ENCODE results near the gene RNF212B. TPM values are rescaled to one million over a fixed set of nuclear protein-coding genes. Genes with fewer than 3 reads are reported as not detected.
"Not testable (repeated sequence)": the region's sequence is repeated elsewhere in the genome, so short reads cannot be mapped to it uniquely, and the experiment has no call there.

RNF212B gene
- total RNA-seq, 1 donor from 2014 or later: not detected

- H3K36me3 ChIP-seq (ENCODE audit: control insufficient read depth, insufficient read depth, low read length): no peaks in the 10 kb centered on the region
- H3K4me3 ChIP-seq (ENCODE audit: low read depth, low read length): no peak overlapping the region
- TF ChIP-seq CTCF (IDR thresholded peaks at IDR 0.05; ENCODE audit: insufficient read depth, low read length, poor library complexity, severe bottlenecking): no peak
- no peak for DNase-seq (ENCODE audit: low read depth)
- H3K27me3 ChIP-seq (ENCODE audit: control insufficient read depth, insufficient read depth, low read length): no peaks in the 10 kb centered on the region
Measured at GRCh38 chr14:23269193-23269592, 31.5 kb downstream of the RNF212B start.

- Histone ChIP-seq H3K4me3 (ENCODE audit: low read depth, low read length) (no peak overlapping the region), H3K36me3 (ENCODE audit: control insufficient read depth, insufficient read depth, low read length) (no peaks in the 10 kb centered on the region), H3K27me3 (ENCODE audit: control insufficient read depth, insufficient read depth, low read length) (no peaks in the 10 kb centered on the region)
- TF ChIP-seq CTCF (IDR thresholded peaks at IDR 0.05; ENCODE audit: insufficient read depth, low read length, poor library complexity, severe bottlenecking): no peak
- DNase-seq (ENCODE audit: low read depth): no peak
Measured at GRCh38 chr14:23275412-23275811, 37.7 kb downstream of the RNF212B start.

- H3K36me3 ChIP-seq (ENCODE audit: control insufficient read depth, insufficient read depth, low read length): no peaks in the 10 kb centered on the region
- no peaks in the 10 kb centered on the region for H3K27me3 ChIP-seq (ENCODE audit: control insufficient read depth, insufficient read depth, low read length)
- H3K4me3 ChIP-seq (ENCODE audit: low read depth, low read length): no peak overlapping the region
- TF ChIP-seq CTCF (IDR thresholded peaks at IDR 0.05; ENCODE audit: insufficient read depth, low read length, poor library complexity, severe bottlenecking): no peak
- no peak for DNase-seq (ENCODE audit: low read depth)
Measured at GRCh38 chr14:23277189-23277588, 39.5 kb downstream of the RNF212B start.

- H3K4me3 ChIP-seq (ENCODE audit: low read depth, low read length); DNase-seq (ENCODE audit: low read depth); H3K27me3 ChIP-seq (ENCODE audit: control insufficient read depth, insufficient read depth, low read length); H3K36me3 ChIP-seq (ENCODE audit: control insufficient read depth, insufficient read depth, low read length): not testable (repeated sequence)
Measured at GRCh38 chr14:23277928-23278327, 40.2 kb downstream of the RNF212B start.

- DNase-seq (ENCODE audit: low read depth): no peak
- Histone ChIP-seq H3K4me3 (ENCODE audit: low read depth, low read length) (no peak overlapping the region), H3K36me3 (ENCODE audit: control insufficient read depth, insufficient read depth, low read length) (no peaks in the 10 kb centered on the region), H3K27me3 (ENCODE audit: control insufficient read depth, insufficient read depth, low read length) (no peaks in the 10 kb centered on the region)
- TF ChIP-seq CTCF (IDR thresholded peaks at IDR 0.05; ENCODE audit: insufficient read depth, low read length, poor library complexity, severe bottlenecking): no peak
Measured at GRCh38 chr14:23281247-23281646, 43.5 kb downstream of the RNF212B start.

- no peak for DNase-seq (ENCODE audit: low read depth)
- H3K4me3 ChIP-seq (ENCODE audit: low read depth, low read length): peak overlapping the region; percentile 63
- H3K36me3 ChIP-seq (ENCODE audit: control insufficient read depth, insufficient read depth, low read length): no peaks in the 10 kb centered on the region
- no peaks in the 10 kb centered on the region for H3K27me3 ChIP-seq (ENCODE audit: control insufficient read depth, insufficient read depth, low read length)
- TF ChIP-seq CTCF (IDR thresholded peaks at IDR 0.05; ENCODE audit: insufficient read depth, low read length, poor library complexity, severe bottlenecking): no peak
Measured at GRCh38 chr14:23284654-23285529, 47.2 kb downstream of the RNF212B start.
